GM12801 (cell line): ENCODE measurements around the gene PPM1L.

Experiments used
- TF ChIP-seq, protein P1 (sequence below): IDR thresholded peaks from one replicate; pipeline ENCODE4 v1.5.1; 2011; ENCODE audit warnings: control low read depth; ENCODE audit not compliant: insufficient read length; ENCODE audit errors: extremely low read depth

Gene PPM1L

DNA sequence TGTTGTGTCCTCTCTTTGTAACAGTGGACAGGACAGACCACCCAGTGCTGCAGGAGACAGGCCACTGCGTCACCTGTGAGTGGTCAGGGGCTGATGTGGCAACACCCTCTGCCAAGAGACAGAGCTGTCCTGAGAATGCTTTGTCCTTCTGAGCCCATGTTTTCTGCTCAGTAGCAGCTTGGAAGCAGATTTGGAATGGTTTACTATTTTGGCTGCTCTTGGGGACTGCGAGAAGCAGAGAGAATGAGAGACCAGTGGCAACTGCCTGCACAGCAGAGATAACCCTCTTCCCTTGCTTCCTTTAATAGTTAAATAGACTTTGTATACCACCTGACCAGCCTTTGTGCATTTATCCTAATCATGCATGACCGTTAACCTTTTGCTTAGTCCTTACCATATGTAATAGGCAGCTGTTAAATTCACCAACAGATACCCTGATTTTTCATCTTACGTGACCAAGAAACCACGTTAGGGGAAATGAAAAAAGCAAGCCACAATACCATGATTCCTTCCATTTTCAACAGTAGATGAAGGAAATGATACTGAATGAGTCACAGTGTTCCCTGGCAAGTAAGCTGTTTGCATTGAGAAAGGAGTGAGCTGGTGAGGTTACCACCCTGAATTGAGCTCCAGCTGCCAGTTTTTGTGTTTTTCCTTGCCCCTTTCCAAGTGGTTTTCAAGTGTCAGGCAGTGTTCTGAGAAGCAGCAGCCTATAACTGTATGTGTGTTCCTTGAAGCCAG lies 313.6 kb downstream of the PPM1L start:
- TF ChIP-seq, protein P1, sequence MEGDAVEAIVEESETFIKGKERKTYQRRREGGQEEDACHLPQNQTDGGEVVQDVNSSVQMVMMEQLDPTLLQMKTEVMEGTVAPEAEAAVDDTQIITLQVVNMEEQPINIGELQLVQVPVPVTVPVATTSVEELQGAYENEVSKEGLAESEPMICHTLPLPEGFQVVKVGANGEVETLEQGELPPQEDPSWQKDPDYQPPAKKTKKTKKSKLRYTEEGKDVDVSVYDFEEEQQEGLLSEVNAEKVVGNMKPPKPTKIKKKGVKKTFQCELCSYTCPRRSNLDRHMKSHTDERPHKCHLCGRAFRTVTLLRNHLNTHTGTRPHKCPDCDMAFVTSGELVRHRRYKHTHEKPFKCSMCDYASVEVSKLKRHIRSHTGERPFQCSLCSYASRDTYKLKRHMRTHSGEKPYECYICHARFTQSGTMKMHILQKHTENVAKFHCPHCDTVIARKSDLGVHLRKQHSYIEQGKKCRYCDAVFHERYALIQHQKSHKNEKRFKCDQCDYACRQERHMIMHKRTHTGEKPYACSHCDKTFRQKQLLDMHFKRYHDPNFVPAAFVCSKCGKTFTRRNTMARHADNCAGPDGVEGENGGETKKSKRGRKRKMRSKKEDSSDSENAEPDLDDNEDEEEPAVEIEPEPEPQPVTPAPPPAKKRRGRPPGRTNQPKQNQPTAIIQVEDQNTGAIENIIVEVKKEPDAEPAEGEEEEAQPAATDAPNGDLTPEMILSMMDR: no peak

DNA sequence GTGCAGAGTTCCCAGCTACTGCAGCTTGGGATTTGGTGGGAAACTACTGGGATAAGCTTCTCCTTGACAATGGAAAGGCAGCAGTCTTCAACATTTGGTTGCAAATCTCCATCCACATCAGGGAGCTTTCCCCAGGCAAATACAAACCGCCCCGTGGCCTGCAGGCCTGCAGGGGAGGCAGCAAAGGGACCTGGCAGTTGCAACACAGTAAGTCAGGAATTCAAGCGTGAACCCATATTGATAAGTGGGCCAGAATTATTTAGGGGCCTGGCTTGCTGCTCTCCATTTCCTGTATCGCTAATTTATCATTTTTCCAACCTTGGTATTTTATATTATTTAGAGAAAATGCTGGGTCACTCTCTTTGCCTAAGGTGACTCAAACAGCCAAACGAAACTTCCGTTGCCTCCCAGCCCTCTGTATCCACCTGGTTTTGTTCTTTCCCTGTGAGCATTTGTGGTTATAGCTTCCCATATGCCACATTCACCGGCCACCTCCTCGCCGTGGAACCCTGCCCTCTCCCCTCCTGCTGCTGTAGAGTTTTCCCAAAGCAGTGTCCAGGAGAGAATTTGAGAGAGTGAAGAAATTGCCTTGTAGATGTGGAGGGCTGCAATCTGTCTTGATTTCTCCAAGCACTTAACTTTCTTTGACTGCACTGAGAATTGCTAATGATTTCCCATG lies 314.4 kb downstream of the PPM1L start:
- TF ChIP-seq, protein P1: no peak

DNA sequence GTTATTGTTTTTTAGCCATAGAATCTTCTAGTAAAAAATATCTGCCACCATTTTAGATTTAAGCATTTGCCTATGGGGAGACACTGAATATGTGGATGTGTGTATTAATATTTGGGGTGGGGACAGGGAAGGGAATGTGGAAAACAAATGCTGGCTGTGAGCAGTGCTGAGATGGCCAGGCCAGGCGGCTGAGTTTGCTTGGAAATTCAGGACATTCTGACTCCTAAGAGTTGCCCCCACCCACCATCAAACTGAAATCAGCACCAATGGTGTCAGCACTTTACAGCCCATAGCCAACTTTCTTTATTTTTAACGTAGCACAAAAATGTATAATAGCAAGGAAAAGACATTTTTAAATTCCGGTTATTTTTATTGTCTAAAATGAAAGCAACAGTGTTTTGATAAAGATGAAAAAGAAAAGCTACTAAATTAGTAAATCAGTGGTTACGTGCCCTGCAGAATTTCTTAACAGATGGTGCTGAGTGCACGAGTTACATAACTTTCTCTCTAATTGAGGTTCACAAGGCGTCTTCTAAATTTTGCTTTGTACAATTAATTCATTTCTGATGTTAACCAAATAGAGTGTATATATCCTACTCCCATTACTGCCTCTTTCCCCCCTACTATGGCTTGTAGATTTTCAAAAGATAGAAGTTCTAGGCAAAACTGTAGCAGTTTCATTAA lies 315.1 kb downstream of the PPM1L start:
- TF ChIP-seq, protein P1: no peak

DNA sequence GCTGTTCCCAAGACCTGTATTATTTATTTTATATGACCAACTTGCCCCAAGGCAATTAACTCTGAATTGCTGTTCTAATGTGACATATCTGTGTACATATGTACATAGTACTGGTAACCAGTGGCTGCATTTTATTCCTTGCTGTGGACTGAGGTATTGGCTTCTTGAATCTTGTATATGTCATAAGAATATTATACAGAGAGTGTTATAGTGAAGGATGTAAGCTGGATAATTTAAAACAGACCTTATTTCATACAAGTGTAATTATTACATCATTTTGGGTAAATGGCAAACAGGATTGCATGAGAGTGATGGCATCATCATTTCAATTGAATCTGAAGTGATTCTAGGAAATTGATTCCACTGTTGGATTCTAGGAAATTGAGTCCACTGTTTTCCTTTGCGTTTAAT lies 316.2 kb downstream of the PPM1L start:
- TF ChIP-seq, protein P1: no peak

DNA sequence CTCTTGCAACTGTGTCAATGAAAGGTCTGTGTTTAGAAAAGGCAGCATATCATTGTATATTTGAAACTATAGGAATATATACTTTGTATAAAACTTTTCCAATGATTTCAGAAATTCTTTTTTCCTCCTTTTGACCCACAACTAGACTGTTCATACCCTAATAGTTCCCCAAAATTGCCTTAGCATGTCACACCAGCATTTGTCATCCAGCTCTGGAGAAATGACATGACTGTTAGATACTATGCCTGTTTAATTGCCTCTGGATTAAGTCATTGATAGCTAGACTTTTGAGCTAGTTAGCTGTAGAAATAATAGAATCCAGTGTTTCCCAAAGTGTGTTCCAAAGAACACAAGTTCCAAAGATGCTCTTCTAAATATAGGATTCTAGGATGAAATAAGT lies 316.7 kb downstream of the PPM1L start:
- TF ChIP-seq, protein P1: no peak

DNA sequence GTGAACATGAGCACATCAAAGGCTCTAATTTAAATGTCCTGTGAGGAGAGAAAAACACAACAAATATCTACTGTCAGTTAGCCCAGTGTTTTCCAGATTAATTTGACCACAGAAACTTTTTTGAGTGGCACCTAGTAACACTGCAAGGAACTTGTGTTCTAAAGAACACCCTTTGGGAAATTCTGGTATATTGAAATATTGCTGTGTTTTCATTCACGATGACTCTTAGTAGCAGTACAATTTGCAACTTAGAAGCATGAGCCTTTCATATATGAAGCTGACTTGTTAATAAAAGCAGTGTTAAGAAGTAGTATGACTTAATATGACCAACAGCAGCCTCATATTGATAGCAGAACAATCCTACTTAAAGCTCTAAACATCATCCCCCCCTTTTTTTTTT lies 317.1 kb downstream of the PPM1L start:
- TF ChIP-seq, protein P1: no peak

DNA sequence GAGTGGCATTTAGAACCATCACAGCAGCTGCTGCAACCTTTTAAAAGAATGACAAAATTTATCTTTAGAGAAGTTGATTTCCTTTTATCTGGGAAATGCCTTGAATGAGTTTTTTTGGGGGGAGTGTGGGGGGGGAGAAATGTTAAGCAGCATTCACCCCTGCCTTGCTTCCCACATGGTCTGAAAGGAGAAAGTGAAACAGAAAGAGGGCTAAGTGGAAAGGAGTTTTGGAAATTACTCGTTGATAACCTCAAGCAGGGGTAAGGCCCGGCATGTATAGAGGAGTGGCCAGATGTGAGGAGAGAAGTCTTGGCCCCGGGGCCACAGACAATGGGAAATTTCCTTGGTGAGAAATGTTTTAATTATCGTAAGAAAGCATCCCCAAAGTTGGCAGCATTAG lies 325.6 kb downstream of the PPM1L start:
- TF ChIP-seq, protein P1: no peak
